ENCODE data around the gene MYO7A. TPM values are rescaled to one million over a fixed set of nuclear protein-coding genes. Genes with fewer than 3 reads are reported as not detected.

MYO7A gene
- total and polyA plus RNA-seq, 2 of the 8 experiments (the other 6 are each of a cell fraction or from before 2014, with no cell fraction given) = 1.5 to 1.9 TPM

DNA sequence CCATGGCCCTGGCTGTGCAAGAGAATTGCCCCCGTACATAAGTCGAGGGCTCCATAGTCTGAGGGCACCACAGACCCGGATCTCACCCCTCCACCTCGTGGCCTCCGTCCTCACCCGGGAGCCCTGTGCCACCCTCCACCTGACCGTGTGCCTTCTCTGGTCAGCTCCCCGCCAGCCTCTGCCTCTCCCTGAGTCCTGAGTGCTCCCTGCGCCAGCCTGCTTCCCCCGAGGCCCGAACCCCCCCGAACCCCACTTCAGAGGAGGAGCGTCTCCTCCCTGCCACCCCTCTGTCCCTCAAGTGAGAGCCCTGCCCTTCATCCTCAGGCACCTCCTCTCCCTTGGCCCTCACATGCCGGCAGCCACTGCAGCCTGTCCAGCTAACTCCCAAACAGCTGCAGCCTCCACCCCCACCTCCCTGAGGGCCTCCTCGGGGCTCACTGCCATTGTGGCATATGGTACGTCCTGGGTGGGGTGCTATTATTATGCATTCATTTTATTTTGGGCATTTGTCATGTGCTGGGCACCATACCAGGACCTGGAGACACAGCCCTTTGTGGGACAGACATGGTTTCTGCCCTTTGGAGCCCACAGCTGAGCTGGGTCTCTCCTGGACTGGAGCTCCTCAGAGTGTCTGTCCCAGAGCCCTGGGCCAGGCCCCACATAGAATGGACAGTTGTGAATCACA is 67.2 kb downstream of the MYO7A start:
- Histone ChIP-seq H3K36me3 (ENCODE audit: control insufficient read depth in 2 of 4, insufficient read depth in 4 of 4, low read length in 3 of 4) (no peaks in the 10 kb centered on the region; a peak in 1 of 8 replicates), H3K4me3 (ENCODE audit: extremely low read depth in 1 of 4, insufficient read depth in 2 of 4, low read depth in 3 of 4, low read length in 4 of 4) (no peak overlapping the region), H4K20me1 (replicated peaks in 1 of 2; ENCODE audit: control insufficient read depth in 1 of 2, insufficient read depth in 2 of 2, low read length in 2 of 2) (peaks cover 0 to 7% of the 10 kb centered on the region in 2 experiments), H2BK20ac (ENCODE audit: low read length) (no peak overlapping the region), H3K23me2 (ENCODE audit: low read depth, low read length) (peaks cover 10% of the 10 kb centered on the region; the same call in 1 of the 2 replicates), H2AK5ac (ENCODE audit: low read depth, low read length) (no peak overlapping the region), H3K23ac (ENCODE audit: insufficient read length) (no peak overlapping the region), H4K5ac (ENCODE audit: insufficient read length, low read depth, low read length) (no peak overlapping the region), H2BK15ac (ENCODE audit: low read length) (no peak overlapping the region), H3K4me2 (ENCODE audit: insufficient read depth in 1 of 2, low read depth in 2 of 2, low read length in 2 of 2) (no peak overlapping the region), H3K79me1 (ENCODE audit: low read depth, low read length) (no peaks in the 10 kb centered on the region), H3K79me2 (ENCODE audit: control insufficient read depth in 1 of 2, insufficient read depth in 2 of 2, low read length in 2 of 2) (no peaks in the 10 kb centered on the region), H2BK120ac (replicated peaks; ENCODE audit: low read depth, low read length) (no peak overlapping the region), H3K14ac (ENCODE audit: insufficient read length) (no peak overlapping the region), H3K9ac (replicated peaks in 1 of 4; ENCODE audit: extremely low read depth in 1 of 4, low read depth in 3 of 4, low read length in 3 of 4) (no peak overlapping the region), H3K27me3 (replicated peaks in 1 of 4; ENCODE audit: control insufficient read depth in 3 of 4, extremely low read depth in 1 of 4, insufficient read depth in 3 of 4, low read length in 3 of 4) (no peaks in the 10 kb centered on the region), H4K91ac (replicated peaks; ENCODE audit: insufficient read length, low read length) (no peak overlapping the region), H3K56ac (replicated peaks; ENCODE audit: insufficient read length, low read depth, low read length) (no peak overlapping the region), H2BK12ac (ENCODE audit: low read depth, low read length) (no peak overlapping the region), H3K4ac (replicated peaks; ENCODE audit: insufficient read length, low read depth, low read length) (no peak overlapping the region), H3K18ac (ENCODE audit: extremely low read depth, low read length) (no peak overlapping the region), H3K27ac (ENCODE audit: low read depth, low read length) (no peak overlapping the region), H2BK5ac (ENCODE audit: low read depth, low read length) (no peak overlapping the region), H3K4me1 (replicated peaks in 1 of 4; ENCODE audit: control insufficient read depth in 3 of 4, insufficient read depth in 4 of 4, low read length in 3 of 4) (peaks cover 0 to 3% (median 1%) of the 10 kb centered on the region in 4 experiments; a peak in 3 of 7 replicates), H4K8ac (ENCODE audit: extremely low read depth, insufficient read depth, low read length) (no peak overlapping the region), H2AFZ (ENCODE audit: low read length) (no peak overlapping the region), H3K9me3 (ENCODE audit: insufficient read depth in 2 of 2, low read depth in 1 of 2, low read length in 1 of 2) (no peaks in the 10 kb centered on the region)
- TF ChIP-seq SIN3A (conservative IDR thresholded peaks at IDR 0.05 in 1 of 2, IDR thresholded peaks at IDR 0.05 in 1 of 2; ENCODE audit: low read depth in 1 of 2, low read length in 2 of 2) (no peak), POLR2A (IDR thresholded peaks at IDR 0.05; ENCODE audit: control extremely low read depth in 1 of 2, low read depth in 2 of 2, low read length in 2 of 2) (no peak), TAF1 (IDR thresholded peaks at IDR 0.05; ENCODE audit: low read depth, low read length) (no peak), SIRT6 (IDR thresholded peaks at IDR 0.05; ENCODE audit: low read length) (no peak), RAD21 (IDR thresholded peaks at IDR 0.05 in 1 of 2, conservative IDR thresholded peaks at IDR 0.05 in 1 of 2; ENCODE audit: low read depth in 2 of 2, low read length in 2 of 2) (no peak), BCL11A (IDR thresholded peaks at IDR 0.05; ENCODE audit: low read depth in 2 of 2, low read length in 2 of 2) (no peak), RXRA (IDR thresholded peaks at IDR 0.05; ENCODE audit: insufficient read depth, low read depth, low read length) (no peak), TEAD4 (IDR thresholded peaks at IDR 0.05; ENCODE audit: low read depth, low read length) (no peak), PHF8 (conservative IDR thresholded peaks at IDR 0.05; ENCODE audit: low read depth, low read length) (no peak), JUND (IDR thresholded peaks at IDR 0.05; ENCODE audit: low read length) (no peak), SRF (IDR thresholded peaks at IDR 0.05; ENCODE audit: low read depth, low read length) (no peak), CHD2 (IDR thresholded peaks at IDR 0.05; ENCODE audit: low read length) (no peak), TAF7 (optimal IDR thresholded peaks at IDR 0.05; ENCODE audit: borderline replicate concordance, low read depth, low read length) (no peak)
- ChIA-PET CTCF (ENCODE audit: partially characterized antibody) (interaction anchor here (0.6 to 6.2 kb wide), 28 partner anchors 7 to 468 kb away, joined by 3 to 45 read pairs (median 4); partner anchors contain the start of genes AQP11 and MYO7A), POLR2A (ENCODE audit: partially characterized antibody) (interaction anchor here (1.2 to 1.4 kb wide), 2 partner anchors 276 to 398 kb away, joined by 3 read pairs; no protein-coding TSS in a partner anchor)
- FAIRE-seq (no peak), DNase-seq (ENCODE audit: low read depth in 1 of 2, low spot score in 2 of 2) (no peak)
- WGBS, 2 experiments (ENCODE audit: extremely low coverage in 1 of 2, insufficient coverage in 1 of 2, insufficient read length in 1 of 2, insufficient replicate concordance in 2 of 2, low coverage in 1 of 2, low lambda C conversion rate in 2 of 2, missing lambda C conversion rate in 1 of 2) = 85% methylated on average over 10 of the region's 16 CpGs; no CpG with 5 or more reads in 1 of the 2 experiments
